NCI-H2029 treated with DMSO at 0.1 percent for 48 hours (cell line): ENCODE results near the gene NCBP3.
"Not testable (repeated sequence)": the region's sequence is repeated elsewhere in the genome, so short reads cannot be mapped to it uniquely, and the experiment has no call there.

Experiments used
- DNase-seq: peaks from one replicate; lab custom pipeline; 2025; lab: John Stamatoyannopoulos, UW

Gene NCBP3

DNA sequence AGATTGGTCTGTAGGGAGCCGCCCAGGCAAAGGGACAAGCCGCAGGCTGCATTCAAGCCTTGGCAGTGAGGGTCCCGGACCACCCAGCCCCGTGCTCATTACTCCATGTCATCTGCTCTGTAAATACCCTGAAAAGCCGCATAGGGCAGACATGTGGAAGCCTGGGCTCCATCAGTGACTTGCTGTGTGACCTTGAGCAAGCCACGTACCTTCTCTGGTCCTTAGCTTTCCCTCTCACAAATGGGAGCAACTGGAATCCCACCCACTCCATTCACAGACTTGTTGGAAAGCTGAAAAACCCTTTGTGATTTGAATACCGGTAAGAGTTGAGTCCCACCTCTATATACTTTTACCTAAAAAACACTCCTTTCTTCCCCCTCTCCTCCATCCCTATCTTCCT lies 34.9 kb upstream of the NCBP3 start:
- no peak for DNase-seq

DNA sequence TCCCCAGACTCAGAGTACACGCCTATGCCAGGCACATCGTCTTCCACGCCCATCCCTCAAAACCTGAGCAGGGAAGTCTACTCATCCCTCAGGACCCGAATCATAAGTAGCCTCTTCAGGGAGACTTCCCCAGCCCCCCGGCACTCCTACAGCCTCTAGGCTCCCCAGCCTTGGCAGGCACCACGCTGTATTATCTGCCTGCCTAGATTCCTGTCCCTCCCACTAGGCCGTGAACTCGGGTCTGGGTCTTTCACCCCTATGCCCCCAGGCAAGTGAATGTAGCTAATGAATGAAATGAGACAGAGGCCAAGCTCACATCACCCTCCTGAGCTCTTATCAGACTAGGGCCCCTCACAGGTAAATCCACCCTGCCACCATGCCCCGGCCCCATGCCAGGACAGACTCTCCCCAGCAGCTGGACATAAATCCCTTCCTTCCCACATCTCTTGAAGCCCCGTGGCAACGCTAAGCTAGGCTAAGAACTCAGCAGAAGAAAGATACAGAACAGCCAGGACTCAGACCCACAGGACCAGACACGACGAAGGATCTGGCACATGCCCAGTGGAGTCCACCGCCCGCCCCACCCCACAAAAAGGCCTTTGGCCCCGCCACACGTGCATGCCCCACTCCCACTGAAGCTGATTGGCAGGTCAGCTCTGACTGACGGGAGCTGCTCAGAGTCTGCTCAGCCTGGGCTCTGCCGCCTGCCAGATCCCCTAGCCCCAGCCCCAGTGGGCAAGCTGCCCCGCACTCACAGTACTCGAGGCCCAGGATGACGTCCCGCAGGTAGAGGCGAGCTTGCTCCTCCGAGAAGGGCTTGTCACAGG lies 33.8 kb upstream of the NCBP3 start:
- no peak for DNase-seq

DNA sequence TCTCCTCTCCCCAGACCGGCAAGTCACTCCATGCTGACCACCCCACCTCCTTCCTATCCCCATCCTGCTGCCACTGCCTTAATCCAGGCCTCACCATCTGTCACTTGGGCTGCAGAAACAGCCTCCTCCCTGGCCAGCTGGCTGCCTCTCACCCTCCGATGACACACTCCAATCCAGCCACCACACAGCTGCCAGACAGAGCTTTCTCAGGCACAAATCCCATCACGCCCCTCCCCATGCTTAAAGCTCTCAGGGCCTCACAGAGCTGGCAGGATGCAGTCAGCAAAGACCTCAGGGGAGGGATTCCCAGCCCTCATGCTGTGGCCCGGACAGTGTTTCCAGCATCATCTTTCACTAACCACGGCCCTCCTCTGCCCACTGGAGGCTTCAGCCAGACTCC lies 33.1 kb upstream of the NCBP3 start:
- DNase-seq, result no peak

GRCh38 chr17:3877220-3877619 lies 31.2 kb upstream of the NCBP3 start:
- DNase-seq, result no peak

DNA sequence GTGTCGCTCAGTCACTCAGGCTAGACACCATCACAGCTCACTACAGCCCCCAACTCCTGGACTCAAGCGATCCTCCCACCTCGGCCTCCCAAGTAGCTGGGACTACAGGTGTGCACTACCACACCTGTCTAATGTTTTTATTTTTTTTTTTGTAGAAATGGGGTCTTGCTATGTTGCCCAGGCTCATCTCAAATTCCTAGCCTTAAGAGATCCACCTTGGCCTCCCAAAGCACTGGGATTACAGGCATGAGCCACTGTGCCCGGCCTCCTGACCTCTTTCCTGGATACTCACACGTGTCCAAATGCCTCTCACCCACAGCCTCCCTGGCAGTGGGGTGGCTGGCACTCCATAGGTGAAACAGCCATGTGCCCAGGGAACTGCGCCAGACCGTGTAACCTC lies 29.3 kb upstream of the NCBP3 start:
- DNase-seq, result no peak

DNA sequence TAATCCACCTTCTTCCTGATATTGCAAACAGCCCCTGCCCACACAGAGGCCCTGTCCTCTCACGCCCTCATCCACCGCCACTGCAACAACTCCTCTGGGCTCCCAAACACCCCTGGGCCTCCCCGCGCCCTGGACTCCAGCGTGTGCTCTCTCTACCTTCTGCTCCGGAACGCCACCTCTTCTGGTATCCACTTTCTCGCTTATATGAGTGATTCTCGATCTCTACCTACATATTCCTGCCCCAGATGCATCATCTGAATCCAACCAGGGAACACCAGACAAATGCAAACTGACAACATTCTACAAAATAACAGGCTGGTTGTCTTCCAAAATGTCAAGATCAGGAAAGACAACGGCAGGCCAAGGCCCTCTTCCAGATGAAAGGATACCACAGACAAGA lies 27.8 kb upstream of the NCBP3 start:
- no peak for DNase-seq

DNA sequence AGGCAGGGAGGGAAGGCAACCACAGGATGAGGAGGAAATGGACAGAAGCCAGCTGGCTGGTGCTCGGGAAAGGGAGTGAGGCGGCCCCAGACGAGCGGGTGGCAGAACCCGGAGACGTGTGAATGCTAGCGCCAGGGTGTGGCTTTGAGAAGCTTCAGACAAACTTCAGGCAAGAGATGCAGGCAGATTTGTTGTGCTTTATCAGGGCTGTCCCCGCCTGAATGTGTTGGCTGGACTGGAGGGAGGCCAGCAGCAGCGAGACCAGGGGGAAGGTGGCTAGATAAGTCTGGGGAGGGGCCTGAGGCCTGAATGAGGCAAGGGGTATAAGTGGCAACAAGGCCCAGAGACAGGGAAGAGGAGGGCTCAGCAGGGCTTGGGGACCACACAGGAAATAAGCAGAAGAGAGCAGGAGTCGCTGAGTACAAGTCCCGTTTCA lies 24.8 kb upstream of the NCBP3 start:
- DNase-seq, result no peak

DNA sequence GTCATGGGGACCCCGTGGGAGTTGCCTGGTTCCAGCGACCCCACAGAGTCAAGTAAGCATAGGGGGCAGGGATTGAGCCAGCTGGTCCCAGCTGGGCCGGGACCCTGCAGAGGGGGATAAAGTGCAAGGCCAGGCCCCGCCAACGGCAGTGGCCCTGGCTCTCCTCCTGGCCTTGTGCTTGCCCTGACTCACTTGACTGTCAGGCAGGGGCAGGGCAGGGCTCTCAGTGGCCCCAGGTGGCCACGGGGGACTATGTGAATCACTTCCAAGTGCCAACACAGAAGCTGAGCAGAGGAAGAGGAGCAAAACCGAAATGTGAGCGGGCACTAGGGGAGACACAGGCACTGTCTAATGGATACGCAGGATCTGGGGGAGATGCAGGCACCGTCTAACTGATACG lies 21.6 kb upstream of the NCBP3 start:
- DNase-seq, result no peak

GRCh38 chr17:3867106-3867505 lies 21.1 kb upstream of the NCBP3 start:
- no peak for DNase-seq

DNA sequence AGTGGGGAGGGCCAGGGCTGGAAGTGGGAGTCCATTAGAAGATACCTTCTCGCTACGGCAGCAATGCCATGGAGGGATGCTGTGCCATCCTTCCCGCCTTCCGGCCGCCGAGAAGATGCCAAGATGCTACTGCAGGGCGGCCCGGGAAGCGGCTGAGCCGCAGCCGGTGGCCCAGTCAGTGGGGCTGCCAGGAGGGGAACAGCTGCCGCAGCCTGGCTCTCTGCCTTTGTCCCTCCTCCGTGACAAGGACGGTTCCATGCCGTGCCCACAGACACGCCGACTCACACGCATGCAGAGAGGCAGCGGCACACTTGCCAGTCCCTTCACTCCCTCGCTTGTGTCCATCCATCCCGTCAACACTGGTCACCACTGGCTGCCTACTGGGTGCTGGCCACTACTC lies 20.2 kb upstream of the NCBP3 start:
- no peak for DNase-seq

DNA sequence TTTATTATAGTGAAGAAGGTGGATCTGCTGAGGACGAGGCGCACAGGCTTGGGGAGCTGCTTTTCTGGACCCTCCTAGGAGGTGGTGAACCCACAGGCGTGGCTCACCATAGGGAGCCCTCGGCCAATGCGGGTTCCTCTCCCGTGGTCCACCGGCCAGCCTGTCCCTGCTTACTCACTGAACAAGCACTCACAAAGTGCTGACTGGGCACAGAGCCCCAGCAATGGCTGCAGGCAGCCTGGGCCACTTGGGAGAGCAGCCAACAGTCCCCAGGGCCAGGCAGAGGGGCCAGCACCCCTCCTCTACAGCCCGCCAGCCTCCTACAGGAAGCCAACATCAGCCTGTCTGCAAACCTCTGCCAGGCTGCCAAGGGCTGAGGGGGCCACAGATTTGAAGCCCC lies 19.1 kb upstream of the NCBP3 start:
- DNase-seq, result no peak

- no peak for DNase-seq
Observed at GRCh38 chr17:3864534-3864933, 18.5 kb upstream of the NCBP3 start.

DNA sequence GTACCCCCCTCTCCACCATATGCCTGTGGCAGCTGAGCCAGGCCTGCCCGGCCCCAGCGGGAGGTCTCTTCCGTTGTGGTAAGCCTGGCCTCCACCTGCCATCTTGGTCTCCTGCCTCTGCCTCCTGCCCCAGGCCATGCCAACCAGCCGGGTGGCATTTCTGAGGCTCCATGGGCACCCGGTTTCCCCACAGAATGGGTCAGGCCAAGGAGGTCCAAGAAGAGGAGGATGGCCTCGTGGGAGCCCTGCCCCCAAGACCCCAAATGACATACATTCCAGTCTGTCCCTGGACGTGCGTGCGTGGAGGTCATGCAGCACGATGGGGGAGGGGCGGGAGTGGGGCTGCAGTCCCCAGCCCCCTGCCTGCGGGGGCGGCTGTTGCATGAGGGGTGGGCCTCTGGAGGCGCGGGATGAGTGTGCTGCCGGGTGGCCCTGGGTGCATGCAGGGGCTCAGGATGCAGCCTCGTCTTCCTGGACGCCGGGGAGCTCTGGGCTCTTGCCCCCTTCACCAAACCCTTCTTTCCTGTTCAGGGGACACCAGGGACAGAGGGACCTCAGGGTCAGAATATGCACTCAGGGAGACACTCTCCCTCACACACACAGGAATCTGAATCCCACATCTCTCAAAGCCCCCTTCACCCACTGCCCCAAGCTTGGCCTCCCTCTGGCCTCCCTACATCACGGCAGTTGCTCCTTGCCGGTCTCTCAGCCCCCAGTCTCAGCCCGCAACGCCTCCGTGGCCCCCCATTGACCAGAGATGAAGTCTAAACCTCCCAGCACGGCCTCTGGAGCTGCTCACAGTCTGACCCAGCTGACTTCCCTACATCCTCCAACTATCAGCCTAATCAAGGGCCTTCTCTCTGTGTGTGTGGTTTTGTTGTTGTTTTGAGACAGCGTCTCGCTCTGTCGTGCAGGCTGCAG lies 16.0 kb upstream of the NCBP3 start:
- DNase-seq, result no peak

DNA sequence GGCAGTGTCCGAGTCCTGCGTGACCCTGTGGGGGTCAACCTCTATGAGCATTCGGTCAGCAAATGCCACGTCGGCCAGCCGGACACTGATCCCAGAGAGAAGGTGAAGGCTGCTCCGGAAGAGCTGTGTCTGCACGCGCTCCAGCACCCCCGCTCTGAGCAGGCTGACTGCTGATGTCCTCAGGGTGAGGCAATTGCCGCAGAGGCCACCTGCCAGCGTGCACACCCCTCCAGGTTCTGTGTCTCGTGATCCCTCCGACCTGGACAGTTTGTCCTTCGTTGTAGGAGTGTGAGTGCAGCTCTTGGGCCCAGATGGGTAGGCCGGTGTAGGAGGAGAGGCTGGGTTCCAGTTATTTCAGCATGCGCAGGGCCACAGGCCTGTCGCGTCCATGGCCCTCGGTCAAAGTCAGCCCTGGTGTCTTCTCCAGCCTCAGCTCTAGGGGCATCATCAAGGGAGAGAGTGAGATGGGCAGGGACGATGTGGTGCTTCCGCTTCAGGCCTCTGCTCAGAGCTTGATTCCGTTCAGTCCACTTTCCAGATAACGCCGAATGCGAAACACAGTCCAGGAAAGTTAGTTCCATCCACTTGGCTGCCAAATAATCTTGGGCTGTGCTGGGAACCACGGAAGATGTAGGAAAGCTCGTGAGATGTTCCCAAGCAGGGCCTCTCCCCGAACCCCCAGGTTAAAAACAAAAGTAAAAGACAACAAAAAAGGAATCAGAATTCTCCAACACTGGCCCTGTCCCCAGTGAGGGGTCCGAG lies 15.1 kb upstream of the NCBP3 start:
- DNase-seq, result no peak

DNA sequence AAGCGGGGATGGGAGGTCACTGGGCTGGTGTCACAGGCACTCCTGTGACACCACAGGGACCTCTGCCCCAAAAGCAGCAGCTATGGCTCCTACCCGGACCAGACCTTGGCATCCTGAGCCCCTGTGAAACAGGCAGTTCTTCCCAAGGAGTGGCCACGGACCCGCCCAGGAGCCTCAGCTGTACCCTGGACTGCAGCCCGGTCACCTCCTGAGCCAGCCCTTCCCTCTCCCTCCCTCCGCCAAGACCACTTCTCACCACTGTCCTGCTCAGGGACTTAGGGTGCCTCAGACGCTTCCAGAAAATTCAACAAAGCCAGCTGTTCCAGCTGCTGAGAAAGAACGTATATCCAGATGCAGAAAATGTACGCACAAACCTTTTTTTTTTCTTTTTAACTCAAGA lies 13.9 kb upstream of the NCBP3 start:
- no peak for DNase-seq

GRCh38 chr17:3857261-3858105 lies 11.4 kb upstream of the NCBP3 start:
- no peak for DNase-seq

DNA sequence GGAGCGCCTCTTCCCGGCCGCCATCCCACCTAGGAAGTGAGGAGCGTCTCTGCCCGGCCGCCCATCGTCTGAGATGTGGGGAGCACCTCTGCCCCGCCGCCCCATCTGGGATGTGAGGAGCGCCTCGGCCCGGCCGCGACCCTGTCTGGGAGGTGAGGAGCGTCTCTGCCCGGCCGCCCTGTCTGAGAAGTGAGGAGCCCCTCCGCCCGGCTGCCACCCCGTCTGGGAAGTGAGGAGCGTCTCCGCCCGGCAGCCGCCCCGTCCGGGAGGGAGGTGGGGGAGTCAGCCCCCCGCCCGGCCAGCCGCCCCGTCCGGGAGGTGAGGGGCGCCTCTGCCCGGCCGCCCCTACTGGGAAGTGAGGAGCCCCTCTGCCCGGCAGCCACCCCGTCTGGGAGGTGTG lies 8.2 kb upstream of the NCBP3 start:
- DNase-seq, result not testable (repeated sequence)

- DNase-seq, result no peak
Observed at GRCh38 chr17:3852561-3852960, 6.5 kb upstream of the NCBP3 start.

GRCh38 chr17:3851461-3852100 lies 5.5 kb upstream of the NCBP3 start:
- DNase-seq, result no peak

DNA sequence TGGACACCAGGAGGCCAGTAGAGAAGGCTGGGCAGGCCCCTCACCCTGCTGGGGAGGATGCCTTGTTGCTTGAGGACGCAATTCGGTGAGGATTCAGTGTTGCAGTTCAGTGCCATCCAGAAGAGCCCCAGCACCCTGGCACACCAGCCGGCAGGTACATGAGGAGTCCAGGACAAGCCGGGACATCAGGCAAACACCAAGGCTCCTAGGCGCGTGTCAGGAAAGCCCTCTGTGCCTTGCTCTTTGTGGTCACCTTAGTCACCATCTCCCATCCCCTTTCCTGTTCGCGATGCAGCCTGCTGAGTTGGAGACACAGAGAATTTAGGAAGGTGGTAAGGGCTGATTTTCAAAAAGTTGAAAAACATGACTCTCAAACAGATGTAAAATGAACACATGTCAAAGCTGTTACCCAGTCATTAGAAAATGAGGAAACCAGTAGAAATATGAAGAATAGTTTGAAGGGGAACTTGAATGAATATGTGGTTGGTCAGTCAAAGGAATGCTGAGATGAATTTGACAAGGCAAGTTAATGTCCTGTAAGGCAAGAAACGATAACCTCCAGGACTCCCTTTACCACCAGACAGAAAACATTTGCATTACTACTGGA lies 2.3 kb upstream of the NCBP3 start:
- no peak for DNase-seq
